ENCODE measurements around the gene LINC01488. TPM values are rescaled to one million over a fixed set of nuclear protein-coding genes. Genes with fewer than 3 reads are reported as not detected.
A peak's percentile ranks its signal among the peaks of the same experiment; 100 is the strongest.

Gene LINC01488
- total and polyA plus RNA-seq, 9 of the 15 experiments (the other 6 are each of a cell fraction or from before 2014, with no cell fraction given), result not detected

GRCh38 chr11:69449320-69450063 is 32.0 kb upstream of the LINC01488 start (continued):
- TF ChIP-seq ATF2 (CRISPR knock-in tag; IDR thresholded peaks at IDR 0.05) (no peak), HDAC6 (IDR thresholded peaks at IDR 0.05; ENCODE audit: low read depth, low read length) (no peak), ZNF507 (tag; conservative IDR thresholded peaks at IDR 0.05) (no peak), RBM22 (IDR thresholded peaks at IDR 0.05; ENCODE audit: low read depth, low read length, poor library complexity, severe bottlenecking) (no peak), RAD21 (CRISPR knock-in tag; conservative IDR thresholded peaks at IDR 0.05 in 1 of 2, IDR thresholded peaks at IDR 0.05 in 1 of 2) (0 out of 4 replicates have a peak, but pooled peaks of 1 of the 2 experiments have one; percentile 18), SMAD2 (IDR thresholded peaks at IDR 0.05; ENCODE audit: low read depth, low read length) (no peak), ZNF239 (CRISPR knock-in tag; IDR thresholded peaks at IDR 0.05) (no peak), ZFPM2 (CRISPR knock-in tag; IDR thresholded peaks at IDR 0.05) (no peak), ETV6 (IDR thresholded peaks at IDR 0.05; ENCODE audit: borderline replicate concordance in 1 of 2, low read depth in 2 of 2, low read length in 1 of 2) (peak in 1 of 2 experiments; percentile 81; a peak in 2 of 4 replicates), ETV6 (CRISPR knock-in tag; IDR thresholded peaks at IDR 0.05; ENCODE audit: borderline replicate concordance) (no peak), SMARCE1 (IDR thresholded peaks at IDR 0.05) (peak; percentile 98), ZBTB34 (CRISPR knock-in tag; IDR thresholded peaks at IDR 0.05) (no peak), ZNF282 (CRISPR knock-in tag; IDR thresholded peaks at IDR 0.05) (no peak), ATF7 (IDR thresholded peaks at IDR 0.05) (peak; percentile 64), ZKSCAN1 (IDR thresholded peaks at IDR 0.05; ENCODE audit: low read depth, low read length) (no peak), PHF8 (IDR thresholded peaks at IDR 0.05; ENCODE audit: borderline replicate concordance, low read length) (no peak; the same call in 1 of the 2 replicates), SAFB (IDR thresholded peaks at IDR 0.05; ENCODE audit: borderline replicate concordance, low read depth, low read length) (no peak), MBD2 (IDR thresholded peaks at IDR 0.05; ENCODE audit: borderline replicate concordance, low read depth) (peak; percentile 71; the same call in 1 of the 2 replicates)
- TF ChIP-seq, protein P1, sequence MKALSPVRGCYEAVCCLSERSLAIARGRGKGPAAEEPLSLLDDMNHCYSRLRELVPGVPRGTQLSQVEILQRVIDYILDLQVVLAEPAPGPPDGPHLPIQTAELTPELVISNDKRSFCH (CRISPR knock-in tag; IDR thresholded peaks at IDR 0.05), result no peak
- TF ChIP-seq, protein P1 (tag; IDR thresholded peaks at IDR 0.05), result no peak
- TF ChIP-seq, protein P2, sequence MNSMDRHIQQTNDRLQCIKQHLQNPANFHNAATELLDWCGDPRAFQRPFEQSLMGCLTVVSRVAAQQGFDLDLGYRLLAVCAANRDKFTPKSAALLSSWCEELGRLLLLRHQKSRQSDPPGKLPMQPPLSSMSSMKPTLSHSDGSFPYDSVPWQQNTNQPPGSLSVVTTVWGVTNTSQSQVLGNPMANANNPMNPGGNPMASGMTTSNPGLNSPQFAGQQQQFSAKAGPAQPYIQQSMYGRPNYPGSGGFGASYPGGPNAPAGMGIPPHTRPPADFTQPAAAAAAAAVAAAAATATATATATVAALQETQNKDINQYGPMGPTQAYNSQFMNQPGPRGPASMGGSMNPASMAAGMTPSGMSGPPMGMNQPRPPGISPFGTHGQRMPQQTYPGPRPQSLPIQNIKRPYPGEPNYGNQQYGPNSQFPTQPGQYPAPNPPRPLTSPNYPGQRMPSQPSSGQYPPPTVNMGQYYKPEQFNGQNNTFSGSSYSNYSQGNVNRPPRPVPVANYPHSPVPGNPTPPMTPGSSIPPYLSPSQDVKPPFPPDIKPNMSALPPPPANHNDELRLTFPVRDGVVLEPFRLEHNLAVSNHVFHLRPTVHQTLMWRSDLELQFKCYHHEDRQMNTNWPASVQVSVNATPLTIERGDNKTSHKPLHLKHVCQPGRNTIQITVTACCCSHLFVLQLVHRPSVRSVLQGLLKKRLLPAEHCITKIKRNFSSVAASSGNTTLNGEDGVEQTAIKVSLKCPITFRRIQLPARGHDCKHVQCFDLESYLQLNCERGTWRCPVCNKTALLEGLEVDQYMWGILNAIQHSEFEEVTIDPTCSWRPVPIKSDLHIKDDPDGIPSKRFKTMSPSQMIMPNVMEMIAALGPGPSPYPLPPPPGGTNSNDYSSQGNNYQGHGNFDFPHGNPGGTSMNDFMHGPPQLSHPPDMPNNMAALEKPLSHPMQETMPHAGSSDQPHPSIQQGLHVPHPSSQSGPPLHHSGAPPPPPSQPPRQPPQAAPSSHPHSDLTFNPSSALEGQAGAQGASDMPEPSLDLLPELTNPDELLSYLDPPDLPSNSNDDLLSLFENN (IDR thresholded peaks at IDR 0.05; ENCODE audit: low read depth in 2 of 2, low read length in 2 of 2), result peak in 1 of 2 experiments; percentile 86; a peak in 2 of 4 replicates

All from K562 (cell line).